ENCODE measurements around the gene SCIN. TPM values are rescaled to one million over a fixed set of nuclear protein-coding genes. Genes with fewer than 3 reads are reported as not detected.

Gene SCIN
- total RNA-seq, 2 donors from 2014 or later = 0.29 to 0.79 TPM

DNA sequence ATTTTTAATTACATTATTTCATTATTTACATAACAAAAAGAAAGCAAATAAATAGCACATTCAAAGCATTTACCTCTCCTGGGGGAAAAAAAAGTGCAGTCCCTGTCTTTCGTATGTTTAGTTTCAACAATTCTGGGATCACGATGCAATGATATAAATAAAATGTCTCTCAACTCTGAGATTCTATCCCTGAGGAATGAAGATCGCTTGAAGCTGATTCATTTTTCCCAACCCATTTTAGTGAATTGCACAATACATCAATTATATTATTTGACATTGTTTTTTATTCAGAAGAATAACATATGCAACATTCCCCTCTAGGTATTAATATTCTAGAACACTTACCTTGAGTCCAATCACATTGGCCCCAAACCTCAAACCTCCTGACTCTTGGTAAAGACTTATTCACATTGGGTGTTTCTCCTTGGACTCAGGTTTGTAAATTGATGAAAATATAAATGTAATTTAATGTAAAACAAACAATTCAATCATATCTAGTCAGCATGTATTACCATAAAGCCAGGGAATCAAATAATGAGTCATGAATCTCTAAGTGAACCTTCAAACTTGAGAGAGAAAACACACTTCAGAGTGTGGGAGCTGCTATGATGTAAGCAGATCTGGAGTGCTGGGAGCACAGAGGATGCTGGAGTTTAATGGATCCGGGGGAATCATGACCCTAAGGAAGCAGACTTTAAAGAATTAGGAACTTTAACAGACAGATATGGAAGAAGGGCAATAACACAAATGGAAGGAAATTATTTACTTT lies 5.3 kb upstream of the SCIN start:
- DNase-seq (ENCODE audit: low spot score) = no peak
- intact Hi-C loops (cut with DNase I) = no loop called here

GRCh38 chr7:12565873-12566272 lies 4.6 kb upstream of the SCIN start:
- intact Hi-C loops (cut with DNase I) = no loop called here
- no peak for DNase-seq (ENCODE audit: low spot score)

GRCh38 chr7:12567015-12567414 lies 3.5 kb upstream of the SCIN start:
- no peak for DNase-seq (ENCODE audit: low spot score)
- intact Hi-C loops (cut with DNase I) = no loop called here

DNA sequence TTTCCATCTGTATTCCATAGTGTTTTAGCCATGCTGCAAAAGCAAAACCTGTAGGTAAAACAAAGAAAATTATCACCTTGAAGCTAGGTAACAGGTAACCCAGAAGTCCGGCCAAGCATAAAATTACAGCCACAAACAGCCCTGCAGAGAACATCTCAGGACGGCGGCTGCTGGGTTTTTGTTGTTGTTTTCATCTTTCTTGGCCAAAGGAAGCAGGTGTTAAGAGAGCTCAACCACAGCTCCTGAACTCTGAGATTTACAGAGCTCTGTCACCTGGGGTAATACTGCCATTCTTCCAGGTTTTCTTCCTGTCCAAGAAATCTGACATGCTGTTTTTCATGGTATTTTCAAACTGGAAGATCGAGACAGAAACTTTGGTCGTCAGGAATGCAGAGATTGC lies 847 bp upstream of the SCIN start:
- intact Hi-C loops (cut with DNase I) = no loop called here

GRCh38 chr7:12570168-12570533 lies 369 bp upstream of the SCIN start:
- intact Hi-C loops (cut with DNase I) = no loop called here
- no peak for DNase-seq (ENCODE audit: low spot score)

More for the DNA sequence above, 847 bp upstream of the SCIN start:
- DNase-seq (ENCODE audit: low spot score) = no peak

- no peak for DNase-seq (ENCODE audit: low spot score)
- intact Hi-C loops (cut with DNase I) = no loop called here
Observed at GRCh38 chr7:12571691-12572090, 1.2 kb downstream of the SCIN start.

DNA sequence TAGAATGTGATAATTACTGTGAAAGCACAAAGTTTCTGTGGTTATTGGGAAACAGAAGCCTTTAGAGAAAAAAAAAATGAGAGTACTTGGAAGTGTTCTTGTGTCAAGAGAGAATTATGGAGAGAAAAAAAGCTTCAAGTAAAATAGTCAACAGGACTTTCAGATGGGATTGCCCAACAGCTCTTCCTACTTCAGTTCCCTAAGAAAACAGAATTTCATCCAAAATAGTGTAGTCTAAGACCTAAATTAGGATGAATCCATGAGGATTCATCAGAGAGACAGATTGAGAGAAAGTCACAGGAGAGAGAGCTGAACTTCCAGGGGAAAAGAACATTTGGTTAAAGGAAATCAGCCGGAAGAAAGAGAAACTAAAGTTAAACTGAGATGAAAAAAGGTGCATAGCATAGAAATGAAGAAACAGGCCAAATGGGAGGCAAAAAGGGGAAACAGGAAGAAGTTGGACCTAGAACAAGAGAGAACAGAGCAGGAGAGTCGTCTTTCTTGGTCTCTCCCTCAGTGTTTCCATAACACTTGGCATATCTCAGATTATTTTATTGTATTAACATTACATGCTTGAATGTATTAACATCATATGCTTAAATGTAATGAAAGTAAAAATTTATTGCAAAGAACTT lies 2.5 kb downstream of the SCIN start:
- intact Hi-C loops (cut with DNase I) = no loop called here
- no peak for DNase-seq (ENCODE audit: low spot score)

GRCh38 chr7:12573885-12574284 lies 3.4 kb downstream of the SCIN start:
- intact Hi-C loops (cut with DNase I) = no loop called here
- DNase-seq (ENCODE audit: low spot score) = no peak

- DNase-seq (ENCODE audit: low spot score) = no peak
- intact Hi-C loops (cut with DNase I) = no loop called here
Observed at GRCh38 chr7:12578930-12579640, 8.6 kb downstream of the SCIN start.

GRCh38 chr7:12581897-12582296 lies 11.4 kb downstream of the SCIN start:
- intact Hi-C loops (cut with DNase I) = no loop called here
- DNase-seq (ENCODE audit: low spot score) = no peak

DNA sequence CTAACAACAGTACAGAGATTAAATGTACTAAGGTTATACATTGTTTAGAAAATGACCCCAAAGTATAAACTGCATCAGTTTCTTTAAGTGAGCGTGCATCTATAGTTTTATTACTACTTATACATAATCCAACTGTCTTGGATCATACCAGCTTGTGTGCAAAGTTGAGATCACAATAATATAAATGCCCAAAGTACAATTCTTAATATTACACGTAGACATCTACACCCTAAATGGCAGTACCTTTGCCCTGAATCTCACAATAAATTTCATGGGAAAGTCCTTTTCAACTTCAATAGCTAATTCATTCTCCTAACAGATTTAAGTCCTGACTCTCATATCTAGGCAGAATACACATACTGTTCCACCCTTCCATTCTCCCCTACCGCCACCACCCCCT lies 11.8 kb downstream of the SCIN start:
- DNase-seq (ENCODE audit: low spot score) = no peak
- intact Hi-C loops (cut with DNase I) = no loop called here

GRCh38 chr7:12583176-12583575 lies 12.7 kb downstream of the SCIN start:
- no peak for DNase-seq (ENCODE audit: low spot score)
- intact Hi-C loops (cut with DNase I) = no loop called here

- DNase-seq (ENCODE audit: low spot score) = no peak
- intact Hi-C loops (cut with DNase I) = no loop called here
Observed at GRCh38 chr7:12583922-12584321, 13.4 kb downstream of the SCIN start.

- intact Hi-C loops (cut with DNase I) = no loop called here
- DNase-seq (ENCODE audit: low spot score) = no peak
Observed at GRCh38 chr7:12584930-12585329, 14.4 kb downstream of the SCIN start.

GRCh38 chr7:12586271-12586670 lies 15.8 kb downstream of the SCIN start:
- intact Hi-C loops (cut with DNase I) = no loop called here

GRCh38 chr7:12588259-12588904 lies 17.9 kb downstream of the SCIN start:
- no peak for DNase-seq (ENCODE audit: low spot score)
- intact Hi-C loops (cut with DNase I) = no loop called here

More at GRCh38 chr7:12586271-12586670, 15.8 kb downstream of the SCIN start:
- DNase-seq (ENCODE audit: low spot score) = no peak

DNA sequence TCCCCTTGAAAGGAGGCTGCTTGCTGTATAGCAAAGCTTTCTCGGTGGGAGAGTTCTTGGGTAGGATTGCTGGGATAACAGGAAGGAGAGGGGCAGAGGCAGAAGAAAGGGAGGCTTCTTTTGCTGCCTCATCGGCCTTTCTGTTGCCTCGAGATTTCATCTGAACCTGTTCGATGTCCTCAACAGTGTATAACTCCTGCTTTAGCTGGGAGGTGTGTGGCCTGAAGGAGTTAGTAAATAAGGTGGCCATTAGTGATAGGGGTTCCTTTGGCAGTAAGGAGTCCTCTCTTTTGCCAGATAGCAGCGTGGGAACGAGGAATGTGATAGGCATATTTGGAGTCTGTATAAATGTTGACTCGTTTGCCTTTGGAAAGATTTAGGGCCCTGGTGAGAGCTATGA lies 20.0 kb downstream of the SCIN start:
- no peak for DNase-seq (ENCODE audit: low spot score)
- intact Hi-C loops (cut with DNase I) = no loop called here

GRCh38 chr7:12594122-12594897 lies 23.8 kb downstream of the SCIN start:
- no peak for DNase-seq (ENCODE audit: low spot score)
- intact Hi-C loops (cut with DNase I) = no loop called here

DNA sequence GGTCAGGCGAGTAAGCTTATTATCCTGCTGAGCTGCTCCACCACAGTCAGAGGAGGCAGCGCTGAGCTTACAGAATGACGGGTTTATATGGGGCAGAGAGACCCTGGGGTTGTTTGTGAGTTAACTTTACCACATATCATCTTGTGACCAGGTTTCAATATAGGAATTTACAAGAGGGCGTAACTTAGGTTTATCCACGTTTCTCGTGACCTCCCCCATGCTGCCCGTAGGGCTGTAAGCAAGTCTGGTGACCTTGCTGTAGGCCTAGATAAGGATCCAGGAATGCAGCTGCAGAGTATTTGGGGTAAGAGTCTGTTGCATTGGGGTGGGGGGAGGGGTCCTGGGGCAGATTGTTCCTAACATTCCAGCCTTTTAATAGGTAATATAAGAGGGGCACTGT lies 24.6 kb downstream of the SCIN start:
- intact Hi-C loops (cut with DNase I) = no loop called here

More for the DNA sequence above, 24.6 kb downstream of the SCIN start:
- DNase-seq (ENCODE audit: low spot score) = no peak
